WTC11 (cell line): ENCODE data around the gene CPSF7. TPM values are rescaled to one million over a fixed set of nuclear protein-coding genes. Genes with fewer than 3 reads are reported as not detected.

Experiments
- ATAC-seq: fragments of 200-7000 bp; cut with Tn5 transposase; 2 replicates; pipeline ENCODE4 v1.10.0; 2021; ENCODE audit warnings: mild to moderate bottlenecking, moderate library complexity
- CTCF ChIA-PET: fragments of 300-600 bp; sonication (Branson Sonifier 250); formaldehyde crosslinking; loops from one replicate; lab custom pipeline; 2021; ENCODE audit warnings: antibody characterized with exemption; lab: Charles Lee
- POLR2A ChIA-PET: fragments of 350-600 bp; sonication (Branson Sonifier 250); formaldehyde crosslinking; loops from one replicate; lab custom pipeline; 2021; ENCODE audit warnings: antibody characterized with exemption; lab: Charles Lee
- DNase-seq: peaks from one replicate; pipeline ENCODE4 v3.0.0; 2021; ENCODE audit warnings: low spot score
- H3K27ac Mint-ChIP-seq: 2 replicates; pipeline ENCODE4 v1.8.0; 2021; ENCODE audit warnings: mixed read lengths
- H3K27me3 Mint-ChIP-seq: 2 replicates; pipeline ENCODE4 v1.8.0; 2021; ENCODE audit warnings: low read depth, mild to moderate bottlenecking, moderate library complexity, mixed read lengths
- H3K36me3 Mint-ChIP-seq: 2 replicates; pipeline ENCODE4 v1.8.0; 2021; ENCODE audit warnings: mixed read lengths
- H3K4me1 Mint-ChIP-seq: 2 replicates; pipeline ENCODE4 v1.8.0; 2022; ENCODE audit warnings: mixed read lengths
- H3K4me3 Mint-ChIP-seq: 2 replicates; pipeline ENCODE4 v1.8.0; 2021; ENCODE audit warnings: mild to moderate bottlenecking, moderate library complexity, mixed read lengths
- H3K9me3 Mint-ChIP-seq: 2 replicates; pipeline ENCODE4 v1.8.0; 2021; ENCODE audit warnings: mixed read lengths
- CREM ChIP-seq: sonication (generic); formaldehyde crosslinking; IDR thresholded peaks from 2 replicates; pipeline ENCODE4 v1.8.1; 2022; ENCODE audit warnings: mild to moderate bottlenecking, missing genetic modification reagents, moderate library complexity
- FOXK1 ChIP-seq: sonication (generic); formaldehyde crosslinking; IDR thresholded peaks from 2 replicates; pipeline ENCODE4 v1.8.0; 2022; ENCODE audit warnings: mild to moderate bottlenecking, moderate library complexity, missing genetic modification reagents
- GABPB1 ChIP-seq: sonication (generic); formaldehyde crosslinking; IDR thresholded peaks from 2 replicates; pipeline ENCODE4 v1.8.1; 2023; ENCODE audit warnings: mild to moderate bottlenecking, missing genetic modification reagents
- KAT7 ChIP-seq: sonication (generic); formaldehyde crosslinking; IDR thresholded peaks from 2 replicates; pipeline ENCODE4 v1.8.1; 2023; ENCODE audit warnings: missing genetic modification reagents, mild to moderate bottlenecking, borderline replicate concordance
- NR1H2 ChIP-seq: sonication (generic); formaldehyde crosslinking; IDR thresholded peaks from 2 replicates; pipeline ENCODE4 v1.9.0; 2021; ENCODE audit warnings: mild to moderate bottlenecking, moderate library complexity, missing genetic modification reagents
- SOX15 ChIP-seq: fragments of 250-450 bp; sonication (Bioruptor Pico); IDR thresholded peaks from 2 replicates; pipeline ENCODE4 v1.9.0; 2021; ENCODE audit warnings: mild to moderate bottlenecking
- ZNF219 ChIP-seq: sonication (generic); formaldehyde crosslinking; IDR thresholded peaks from 2 replicates; pipeline ENCODE4 v1.8.0; 2023; ENCODE audit warnings: missing genetic modification reagents, mild to moderate bottlenecking, borderline replicate concordance
- ZNF396 ChIP-seq: fragments of 250-450 bp; sonication (Bioruptor Pico); IDR thresholded peaks from 2 replicates; pipeline ENCODE4 v1.8.0; 2021; ENCODE audit warnings: mild to moderate bottlenecking, moderate library complexity, borderline replicate concordance
- total RNA-seq: library from RNA; stranded (reverse); gene quantifications from 3 replicates; pipeline ENCODE4 v1.2.3, GENCODE V29; 2021
- TF ChIP-seq, protein P1 (sequence below): fragments of 250-450 bp; sonication (Bioruptor Pico); IDR thresholded peaks from 2 replicates; pipeline ENCODE4 v1.9.0; 2021; ENCODE audit warnings: mild to moderate bottlenecking
- TF ChIP-seq, protein P2 (sequence below): fragments of 250-450 bp; sonication (Bioruptor Pico); IDR thresholded peaks from 2 replicates; pipeline ENCODE4 v1.9.0; 2021; ENCODE audit warnings: mild to moderate bottlenecking
- TF ChIP-seq, protein P3 (sequence below): fragments of 200-600 bp; IDR thresholded peaks from 2 replicates; pipeline ENCODE4 v1.8.0; 2022; ENCODE audit warnings: antibody characterized with exemption
- TF ChIP-seq, protein P4 (sequence below): sonication (generic); formaldehyde crosslinking; IDR thresholded peaks from 2 replicates; pipeline ENCODE4 v1.8.0; 2022; ENCODE audit warnings: mild to moderate bottlenecking, missing genetic modification reagents
- TF ChIP-seq, protein P5 (sequence below): sonication (generic); formaldehyde crosslinking; IDR thresholded peaks from 2 replicates; pipeline ENCODE4 v1.8.0; 2022; ENCODE audit warnings: mild to moderate bottlenecking, missing genetic modification reagents
- TF ChIP-seq, protein P6 (sequence below): sonication (generic); formaldehyde crosslinking; IDR thresholded peaks from 2 replicates; pipeline ENCODE4 v1.8.1; 2023; ENCODE audit warnings: mild to moderate bottlenecking, missing genetic modification reagents

CPSF7 gene
- total RNA-seq, 1 experiment from 2014 or later: 88.3 TPM

DNA sequence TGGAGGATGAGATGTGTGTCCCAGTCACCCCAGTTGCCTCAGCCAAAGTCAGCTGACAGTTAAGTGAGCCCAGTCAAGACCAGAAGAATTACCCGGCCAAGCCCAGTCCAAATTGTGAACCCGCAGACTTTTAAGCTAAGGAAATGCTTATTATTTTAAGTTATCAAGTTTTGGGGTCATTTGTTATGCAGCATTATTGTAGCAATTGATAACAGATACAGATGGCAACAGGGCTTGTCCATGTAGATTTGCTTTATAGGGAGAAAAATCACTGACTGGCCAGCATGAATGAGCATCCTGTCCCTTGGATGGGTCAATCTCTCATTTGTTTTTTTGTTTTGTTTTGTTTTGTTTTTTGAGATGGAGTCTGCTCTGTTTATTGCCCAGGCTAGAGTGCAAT lies 23.1 kb upstream of the CPSF7 start:
- ATAC-seq (no peak), DNase-seq (no peak)
- TF ChIP-seq SOX15 (no peak), FOXK1 (CRISPR knock-in tag) (no peak), GABPB1 (no peak), ZNF396 (no peak), NR1H2 (CRISPR knock-in tag) (no peak), ZNF219 (no peak), KAT7 (CRISPR knock-in tag) (no peak)
- TF ChIP-seq, protein P1, sequence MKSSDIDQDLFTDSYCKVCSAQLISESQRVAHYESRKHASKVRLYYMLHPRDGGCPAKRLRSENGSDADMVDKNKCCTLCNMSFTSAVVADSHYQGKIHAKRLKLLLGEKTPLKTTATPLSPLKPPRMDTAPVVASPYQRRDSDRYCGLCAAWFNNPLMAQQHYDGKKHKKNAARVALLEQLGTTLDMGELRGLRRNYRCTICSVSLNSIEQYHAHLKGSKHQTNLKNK (CRISPR knock-in tag): no peak
- TF ChIP-seq, protein P2, sequence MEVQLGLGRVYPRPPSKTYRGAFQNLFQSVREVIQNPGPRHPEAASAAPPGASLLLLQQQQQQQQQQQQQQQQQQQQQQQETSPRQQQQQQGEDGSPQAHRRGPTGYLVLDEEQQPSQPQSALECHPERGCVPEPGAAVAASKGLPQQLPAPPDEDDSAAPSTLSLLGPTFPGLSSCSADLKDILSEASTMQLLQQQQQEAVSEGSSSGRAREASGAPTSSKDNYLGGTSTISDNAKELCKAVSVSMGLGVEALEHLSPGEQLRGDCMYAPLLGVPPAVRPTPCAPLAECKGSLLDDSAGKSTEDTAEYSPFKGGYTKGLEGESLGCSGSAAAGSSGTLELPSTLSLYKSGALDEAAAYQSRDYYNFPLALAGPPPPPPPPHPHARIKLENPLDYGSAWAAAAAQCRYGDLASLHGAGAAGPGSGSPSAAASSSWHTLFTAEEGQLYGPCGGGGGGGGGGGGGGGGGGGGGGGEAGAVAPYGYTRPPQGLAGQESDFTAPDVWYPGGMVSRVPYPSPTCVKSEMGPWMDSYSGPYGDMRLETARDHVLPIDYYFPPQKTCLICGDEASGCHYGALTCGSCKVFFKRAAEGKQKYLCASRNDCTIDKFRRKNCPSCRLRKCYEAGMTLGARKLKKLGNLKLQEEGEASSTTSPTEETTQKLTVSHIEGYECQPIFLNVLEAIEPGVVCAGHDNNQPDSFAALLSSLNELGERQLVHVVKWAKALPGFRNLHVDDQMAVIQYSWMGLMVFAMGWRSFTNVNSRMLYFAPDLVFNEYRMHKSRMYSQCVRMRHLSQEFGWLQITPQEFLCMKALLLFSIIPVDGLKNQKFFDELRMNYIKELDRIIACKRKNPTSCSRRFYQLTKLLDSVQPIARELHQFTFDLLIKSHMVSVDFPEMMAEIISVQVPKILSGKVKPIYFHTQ (CRISPR knock-in tag): no peak
- TF ChIP-seq, protein P3, sequence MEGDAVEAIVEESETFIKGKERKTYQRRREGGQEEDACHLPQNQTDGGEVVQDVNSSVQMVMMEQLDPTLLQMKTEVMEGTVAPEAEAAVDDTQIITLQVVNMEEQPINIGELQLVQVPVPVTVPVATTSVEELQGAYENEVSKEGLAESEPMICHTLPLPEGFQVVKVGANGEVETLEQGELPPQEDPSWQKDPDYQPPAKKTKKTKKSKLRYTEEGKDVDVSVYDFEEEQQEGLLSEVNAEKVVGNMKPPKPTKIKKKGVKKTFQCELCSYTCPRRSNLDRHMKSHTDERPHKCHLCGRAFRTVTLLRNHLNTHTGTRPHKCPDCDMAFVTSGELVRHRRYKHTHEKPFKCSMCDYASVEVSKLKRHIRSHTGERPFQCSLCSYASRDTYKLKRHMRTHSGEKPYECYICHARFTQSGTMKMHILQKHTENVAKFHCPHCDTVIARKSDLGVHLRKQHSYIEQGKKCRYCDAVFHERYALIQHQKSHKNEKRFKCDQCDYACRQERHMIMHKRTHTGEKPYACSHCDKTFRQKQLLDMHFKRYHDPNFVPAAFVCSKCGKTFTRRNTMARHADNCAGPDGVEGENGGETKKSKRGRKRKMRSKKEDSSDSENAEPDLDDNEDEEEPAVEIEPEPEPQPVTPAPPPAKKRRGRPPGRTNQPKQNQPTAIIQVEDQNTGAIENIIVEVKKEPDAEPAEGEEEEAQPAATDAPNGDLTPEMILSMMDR: no peak
- TF ChIP-seq, protein P4, sequence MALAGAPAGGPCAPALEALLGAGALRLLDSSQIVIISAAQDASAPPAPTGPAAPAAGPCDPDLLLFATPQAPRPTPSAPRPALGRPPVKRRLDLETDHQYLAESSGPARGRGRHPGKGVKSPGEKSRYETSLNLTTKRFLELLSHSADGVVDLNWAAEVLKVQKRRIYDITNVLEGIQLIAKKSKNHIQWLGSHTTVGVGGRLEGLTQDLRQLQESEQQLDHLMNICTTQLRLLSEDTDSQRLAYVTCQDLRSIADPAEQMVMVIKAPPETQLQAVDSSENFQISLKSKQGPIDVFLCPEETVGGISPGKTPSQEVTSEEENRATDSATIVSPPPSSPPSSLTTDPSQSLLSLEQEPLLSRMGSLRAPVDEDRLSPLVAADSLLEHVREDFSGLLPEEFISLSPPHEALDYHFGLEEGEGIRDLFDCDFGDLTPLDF (CRISPR knock-in tag): no peak
- TF ChIP-seq, protein P5, sequence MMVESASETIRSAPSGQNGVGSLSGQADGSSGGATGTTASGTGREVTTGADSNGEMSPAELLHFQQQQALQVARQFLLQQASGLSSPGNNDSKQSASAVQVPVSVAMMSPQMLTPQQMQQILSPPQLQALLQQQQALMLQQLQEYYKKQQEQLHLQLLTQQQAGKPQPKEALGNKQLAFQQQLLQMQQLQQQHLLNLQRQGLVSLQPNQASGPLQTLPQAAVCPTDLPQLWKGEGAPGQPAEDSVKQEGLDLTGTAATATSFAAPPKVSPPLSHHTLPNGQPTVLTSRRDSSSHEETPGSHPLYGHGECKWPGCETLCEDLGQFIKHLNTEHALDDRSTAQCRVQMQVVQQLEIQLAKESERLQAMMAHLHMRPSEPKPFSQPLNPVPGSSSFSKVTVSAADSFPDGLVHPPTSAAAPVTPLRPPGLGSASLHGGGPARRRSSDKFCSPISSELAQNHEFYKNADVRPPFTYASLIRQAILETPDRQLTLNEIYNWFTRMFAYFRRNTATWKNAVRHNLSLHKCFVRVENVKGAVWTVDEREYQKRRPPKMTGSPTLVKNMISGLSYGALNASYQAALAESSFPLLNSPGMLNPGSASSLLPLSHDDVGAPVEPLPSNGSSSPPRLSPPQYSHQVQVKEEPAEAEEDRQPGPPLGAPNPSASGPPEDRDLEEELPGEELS (CRISPR knock-in tag): no peak
- Mint-ChIP-seq H3K27me3 (no peaks in the 10 kb centered on the region), H3K4me3 (no peak overlapping the region), H3K27ac (no peak overlapping the region), H3K4me1 (no peaks in the 10 kb centered on the region), H3K36me3 (peaks cover 15% of the 10 kb centered on the region), H3K9me3 (no peaks in the 10 kb centered on the region)
- ChIA-PET POLR2A (no interaction called here), CTCF (interaction anchor here (0.8 to 6.1 kb wide), 2 partner anchors 30 to 64 kb away, joined by 3 to 36 read pairs; no protein-coding TSS in a partner anchor)

DNA sequence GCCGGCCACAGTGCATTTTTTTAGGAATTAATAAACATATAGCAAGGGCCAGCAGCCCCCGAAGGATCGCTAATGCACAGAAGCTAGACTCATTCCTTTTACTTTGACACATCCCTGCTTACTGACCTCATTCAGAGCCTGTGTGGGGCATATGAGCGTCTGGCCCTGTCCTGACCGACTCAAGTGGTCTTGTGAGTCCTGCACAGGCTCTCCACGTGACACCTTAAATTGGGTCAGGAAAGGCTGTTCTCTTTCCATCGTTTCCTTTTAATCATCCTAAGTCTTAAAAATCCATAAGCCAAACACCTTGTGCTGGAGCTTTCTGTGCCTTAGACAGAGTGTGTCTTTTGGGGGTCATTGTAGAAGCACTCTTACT lies 18.8 kb upstream of the CPSF7 start:
- ChIA-PET POLR2A (no interaction called here), CTCF (interaction anchor here (1.5 to 6.1 kb wide), 3 partner anchors 13 to 68 kb away, joined by 4 to 36 read pairs (median 13); no protein-coding TSS in a partner anchor)
- H3K4me1 Mint-ChIP-seq: no peaks in the 10 kb centered on the region
- no peak overlapping the region for H3K27ac Mint-ChIP-seq
- TF ChIP-seq CREM: no peak
- TF ChIP-seq, protein P6, sequence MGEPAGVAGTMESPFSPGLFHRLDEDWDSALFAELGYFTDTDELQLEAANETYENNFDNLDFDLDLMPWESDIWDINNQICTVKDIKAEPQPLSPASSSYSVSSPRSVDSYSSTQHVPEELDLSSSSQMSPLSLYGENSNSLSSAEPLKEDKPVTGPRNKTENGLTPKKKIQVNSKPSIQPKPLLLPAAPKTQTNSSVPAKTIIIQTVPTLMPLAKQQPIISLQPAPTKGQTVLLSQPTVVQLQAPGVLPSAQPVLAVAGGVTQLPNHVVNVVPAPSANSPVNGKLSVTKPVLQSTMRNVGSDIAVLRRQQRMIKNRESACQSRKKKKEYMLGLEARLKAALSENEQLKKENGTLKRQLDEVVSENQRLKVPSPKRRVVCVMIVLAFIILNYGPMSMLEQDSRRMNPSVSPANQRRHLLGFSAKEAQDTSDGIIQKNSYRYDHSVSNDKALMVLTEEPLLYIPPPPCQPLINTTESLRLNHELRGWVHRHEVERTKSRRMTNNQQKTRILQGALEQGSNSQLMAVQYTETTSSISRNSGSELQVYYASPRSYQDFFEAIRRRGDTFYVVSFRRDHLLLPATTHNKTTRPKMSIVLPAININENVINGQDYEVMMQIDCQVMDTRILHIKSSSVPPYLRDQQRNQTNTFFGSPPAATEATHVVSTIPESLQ: no peak
- H3K27me3 Mint-ChIP-seq: no peaks in the 10 kb centered on the region
- no peak for ATAC-seq
- H3K4me3 Mint-ChIP-seq: no peak overlapping the region
- no peak for DNase-seq
- peaks cover 26% of the 10 kb centered on the region for H3K36me3 Mint-ChIP-seq
- H3K9me3 Mint-ChIP-seq: no peaks in the 10 kb centered on the region
